HL-60/S4 treated with phorbol 12-myristate 13-acetate at 8.2 ng/mL for 4 days and 3 days (cell line): ENCODE data around the gene PDE11A.

ENCODE experiments used
- in situ Hi-C: fragments of 300-500 bp; cut with MboI; formaldehyde crosslinking; loops from 2 replicates; pipeline ENCODE4 v1.15.0; 2022; ENCODE audit warnings: low sequenced_read_pairs

PDE11A gene

DNA sequence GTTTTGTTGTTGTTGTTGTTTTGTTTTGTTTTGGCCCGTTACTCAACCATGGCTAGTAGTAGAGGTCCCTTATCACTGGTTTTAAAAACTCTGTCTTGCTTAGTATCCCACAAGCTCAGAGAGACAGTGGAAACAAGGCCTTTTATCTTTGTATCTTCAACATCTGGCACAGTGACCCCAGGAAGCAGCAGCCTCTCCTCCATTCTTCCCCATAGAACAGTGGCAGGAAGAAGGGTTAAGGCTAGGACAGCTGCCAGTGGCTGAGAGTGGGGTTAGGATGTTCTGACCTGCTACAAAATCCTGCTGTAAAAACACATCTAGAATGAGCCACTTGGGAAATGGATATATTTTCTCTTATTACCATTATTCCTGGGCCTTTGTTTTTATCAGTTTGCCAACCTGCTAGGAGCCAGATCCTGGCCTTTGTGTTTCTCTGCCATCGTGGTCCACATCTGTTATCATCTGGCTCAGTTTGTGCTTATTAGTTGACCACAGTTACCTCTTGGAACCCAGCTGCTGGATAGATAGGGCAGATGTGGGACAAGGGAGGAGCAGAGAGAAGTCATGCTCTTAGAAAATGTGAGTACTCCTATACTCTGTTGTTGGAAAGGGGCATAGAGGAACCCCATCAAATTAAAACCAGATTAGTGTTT is 433.2 kb downstream of the PDE11A start:
- in situ Hi-C loops, result no loop called here

DNA sequence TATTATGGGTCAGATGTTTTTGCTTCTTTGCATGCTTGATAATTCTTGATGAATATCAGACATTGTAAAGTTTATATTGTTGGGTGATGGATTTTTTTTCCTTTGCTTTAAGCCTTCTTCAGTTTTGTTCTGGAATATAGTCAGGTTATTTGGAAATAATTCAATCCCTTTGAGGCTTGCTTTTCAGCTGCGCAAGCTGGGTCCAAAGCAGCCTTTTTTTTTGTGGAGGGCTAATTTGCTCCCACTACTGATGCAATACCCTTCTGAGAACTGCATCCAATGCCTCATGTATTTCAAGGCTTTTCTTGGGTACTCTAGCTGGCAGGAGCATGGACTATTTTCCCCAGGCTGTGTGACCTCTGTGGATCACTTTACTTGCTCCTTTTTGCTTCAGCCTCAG is 434.1 kb downstream of the PDE11A start:
- in situ Hi-C loops, result no loop called here

DNA sequence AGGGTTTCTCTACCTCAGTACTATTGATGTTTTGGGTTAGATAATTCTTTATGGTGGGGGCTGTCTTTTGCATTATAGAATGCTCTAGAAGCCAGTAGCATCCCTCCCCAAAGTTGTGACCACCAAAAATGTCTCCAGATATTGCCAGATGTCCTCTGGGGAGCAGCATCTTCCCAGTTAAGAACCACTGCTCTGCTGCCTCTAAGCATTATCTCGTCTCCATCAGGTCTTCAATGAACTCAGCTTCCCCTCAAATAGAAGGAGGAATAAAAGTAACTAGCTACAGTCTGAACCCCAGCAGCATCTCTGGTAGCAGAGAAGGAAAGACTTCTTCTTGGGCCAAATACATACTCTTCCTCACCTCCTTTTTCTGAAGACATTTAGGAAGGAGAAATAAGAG is 435.9 kb downstream of the PDE11A start:
- in situ Hi-C loops, result no loop called here

DNA sequence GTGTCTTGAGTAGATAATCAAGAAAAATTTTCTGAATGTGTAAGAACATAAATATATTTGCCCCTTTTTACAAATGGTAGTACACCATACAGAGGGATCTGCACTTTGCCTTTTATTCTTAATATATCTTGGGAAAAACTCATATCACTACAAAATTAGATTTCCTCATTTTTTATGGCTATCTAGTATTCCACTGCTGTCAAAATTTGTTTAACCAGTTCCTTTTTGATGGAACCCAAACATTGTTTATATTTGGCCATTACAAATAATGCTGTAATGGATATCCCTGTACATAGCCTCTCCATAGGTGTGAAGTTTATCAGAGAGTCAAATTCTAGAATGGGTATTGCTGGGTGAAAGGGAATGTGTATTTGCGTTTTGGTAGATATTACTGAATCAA is 436.9 kb downstream of the PDE11A start:
- in situ Hi-C loops, result no loop called here

DNA sequence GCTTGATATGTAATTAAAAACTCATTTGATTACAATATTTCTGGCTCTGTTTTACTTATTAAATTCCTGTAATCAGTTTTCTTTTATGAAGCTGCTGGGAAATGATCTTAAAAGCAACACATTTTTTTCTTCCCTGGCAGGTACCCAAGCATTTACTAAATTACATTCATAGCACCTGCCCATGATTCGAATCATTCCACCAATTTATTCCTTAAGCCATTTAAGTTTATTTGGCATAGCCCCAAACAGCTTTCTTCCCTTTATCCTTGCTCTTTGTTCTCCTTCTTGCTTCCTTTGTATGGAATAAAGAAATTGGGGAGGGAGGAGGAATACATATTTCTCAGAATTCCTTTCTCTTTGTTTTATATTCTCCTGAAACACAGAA is 438.7 kb downstream of the PDE11A start:
- in situ Hi-C loops, result no loop called here

DNA sequence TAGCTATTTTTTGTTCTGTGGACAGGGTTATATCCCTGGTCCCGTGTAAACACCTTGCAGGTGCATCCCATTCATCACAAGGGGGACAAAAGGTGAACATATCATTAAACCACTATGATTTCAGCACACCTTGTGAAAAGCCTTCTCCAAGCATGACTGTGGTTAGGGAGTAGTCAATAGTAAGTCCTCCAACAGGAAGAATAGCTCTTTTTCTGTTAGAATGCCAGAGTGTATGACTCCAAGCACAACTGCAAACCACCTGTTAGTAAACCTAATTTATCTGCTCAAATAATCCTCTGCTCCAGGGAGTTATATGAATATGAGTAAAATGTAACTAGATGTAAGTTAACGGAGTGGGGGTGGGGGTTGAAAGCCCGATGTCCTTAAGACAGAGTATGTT is 439.5 kb downstream of the PDE11A start:
- in situ Hi-C loops, result no loop called here

DNA sequence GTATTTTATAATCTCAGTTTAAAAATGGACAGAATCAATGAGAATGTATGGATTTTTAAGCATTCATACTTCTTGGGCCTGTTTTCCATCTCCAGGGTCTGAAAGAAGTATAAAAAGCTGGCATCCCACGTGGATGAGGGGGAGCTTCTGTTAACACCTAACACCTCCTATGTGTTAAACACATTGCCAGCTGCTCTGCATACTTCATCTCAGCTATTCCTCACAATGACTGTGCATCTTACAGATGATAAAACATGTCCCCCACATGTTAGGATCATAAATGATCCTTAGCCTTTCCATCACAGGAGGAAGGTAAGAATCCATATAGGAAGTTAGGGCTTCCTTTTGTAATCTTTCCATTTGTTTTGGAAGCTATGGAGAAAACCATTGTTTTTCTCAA is 440.9 kb downstream of the PDE11A start:
- in situ Hi-C loops, result no loop called here

DNA sequence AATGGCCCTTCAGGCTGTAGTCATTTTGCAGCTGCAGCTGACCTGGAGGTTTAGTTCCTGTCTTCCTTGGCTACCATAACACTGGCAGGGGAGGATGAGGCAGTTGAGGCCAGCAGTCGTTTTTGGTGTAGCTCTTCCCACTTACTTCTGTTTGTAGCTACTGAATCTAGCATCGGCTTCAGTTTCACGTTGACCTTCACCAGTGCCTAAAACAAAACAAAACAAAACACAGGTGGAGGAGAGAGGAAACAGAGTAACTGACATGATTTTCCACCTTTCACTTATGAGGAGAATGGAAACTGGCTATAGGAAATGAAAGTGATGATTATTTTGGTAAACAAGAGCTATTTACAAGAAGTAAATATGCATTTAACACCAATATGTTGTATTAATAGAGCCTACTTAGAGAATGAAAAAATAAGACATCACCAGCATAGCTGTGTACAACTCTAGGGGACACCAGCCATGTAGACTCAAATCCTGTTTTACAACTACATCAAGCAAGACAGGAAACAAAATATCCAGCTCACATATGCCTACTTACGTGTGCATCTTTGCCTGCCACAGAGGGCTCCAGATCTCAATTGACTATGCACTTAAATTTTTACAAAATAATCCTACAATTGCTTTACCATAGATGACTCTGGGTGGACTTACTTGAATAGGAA is 443.1 kb downstream of the PDE11A start:
- in situ Hi-C loops, result no loop called here

DNA sequence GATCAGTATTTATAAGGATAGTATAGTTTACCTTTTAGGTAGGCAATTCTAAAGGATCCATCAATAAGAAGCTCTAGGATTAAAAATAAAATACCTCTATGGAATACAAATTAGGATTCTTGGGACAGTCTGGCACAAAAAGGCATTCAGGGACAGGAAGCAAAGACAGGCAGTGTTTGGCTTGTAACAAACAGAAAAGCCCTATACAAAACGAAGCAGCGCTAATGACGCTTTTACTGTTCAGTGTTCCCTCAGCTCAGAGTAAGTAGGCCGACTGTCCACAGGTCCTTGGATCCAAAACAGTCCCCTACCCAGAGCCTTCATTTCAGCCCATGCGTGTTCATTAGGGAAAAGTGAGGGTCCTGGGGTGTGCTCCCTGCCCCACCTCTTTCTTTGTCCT is 443.7 kb downstream of the PDE11A start:
- in situ Hi-C loops, result no loop called here

DNA sequence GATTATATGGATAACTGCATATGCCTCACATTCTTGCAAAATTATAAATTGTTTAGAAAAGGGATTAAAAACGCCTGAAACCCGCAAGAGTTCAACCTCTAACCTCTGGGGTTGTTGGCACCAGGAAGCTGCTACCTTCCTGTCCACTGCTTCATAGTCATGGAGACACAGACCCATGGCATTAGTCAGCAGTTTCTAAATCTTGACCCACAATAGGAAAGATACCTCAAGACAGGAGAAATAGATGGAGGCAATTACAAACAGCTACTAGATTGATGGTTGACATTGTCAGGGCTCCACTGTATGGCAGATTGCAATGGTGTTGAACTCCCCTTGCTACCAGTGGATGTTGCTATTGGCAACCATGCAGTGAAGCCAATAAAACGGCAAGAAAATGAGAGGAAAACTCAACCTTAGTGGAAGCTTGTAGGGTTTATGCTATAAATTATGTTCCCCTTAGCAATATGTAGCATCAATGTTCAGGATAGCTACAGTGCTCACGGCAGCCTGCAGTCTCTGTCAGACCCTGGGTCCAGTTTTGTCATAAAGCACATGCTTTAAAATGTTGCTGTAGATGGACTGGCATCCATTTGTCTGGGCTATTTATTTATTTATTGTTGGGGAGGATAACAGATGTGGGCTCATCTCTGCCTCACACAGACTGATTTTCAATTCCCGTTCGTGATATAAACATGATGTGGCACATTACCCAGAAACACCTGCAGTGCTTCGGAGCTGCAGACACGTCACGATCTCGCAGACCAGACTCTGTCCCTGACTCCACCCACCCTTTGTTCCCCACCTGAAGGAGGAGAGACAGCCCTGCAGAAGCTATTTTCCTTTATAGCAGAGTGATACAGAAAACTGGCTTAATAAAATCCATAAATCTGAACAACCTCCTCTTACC is 446.6 kb downstream of the PDE11A start:
- in situ Hi-C loops, result no loop called here

DNA sequence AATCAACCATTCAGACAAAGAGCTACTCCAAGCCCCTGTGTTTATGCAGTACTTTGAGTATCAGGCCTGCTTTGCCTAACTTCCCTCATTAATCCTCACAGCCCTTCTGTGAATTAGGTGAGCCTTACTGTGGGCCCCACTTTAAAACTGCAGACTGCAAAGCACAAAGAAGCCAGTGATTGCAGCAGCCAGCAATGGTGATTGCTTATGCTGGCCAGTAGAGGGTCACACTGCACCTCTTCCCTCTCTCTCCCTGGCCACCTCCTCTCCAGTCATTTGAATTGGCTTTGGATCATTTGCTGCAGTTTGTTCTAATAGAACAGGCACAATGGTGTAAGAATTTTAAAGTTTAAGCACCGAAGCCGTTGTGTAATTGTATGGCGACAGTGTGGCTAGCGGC is 450.1 kb downstream of the PDE11A start:
- in situ Hi-C loops, result no loop called here

DNA sequence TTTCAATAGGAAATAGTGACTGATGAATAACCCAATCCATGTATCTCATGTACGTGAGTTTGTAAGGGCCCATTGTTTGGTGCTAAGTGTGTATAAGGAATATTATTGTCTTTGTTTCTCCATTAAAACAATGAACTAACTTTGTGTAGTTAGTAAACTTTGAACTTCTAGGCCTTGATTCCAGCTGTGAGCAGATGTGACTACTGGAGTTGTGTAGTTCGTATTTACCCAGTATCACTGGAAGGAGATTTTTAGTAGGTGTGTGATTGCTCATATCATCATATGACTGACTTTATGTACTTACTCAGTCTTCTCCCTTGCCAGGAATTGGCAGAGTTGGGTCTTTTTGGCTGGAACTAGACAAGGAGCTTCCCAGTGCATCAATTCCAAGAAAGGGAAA is 452.6 kb downstream of the PDE11A start:
- in situ Hi-C loops, result no loop called here

DNA sequence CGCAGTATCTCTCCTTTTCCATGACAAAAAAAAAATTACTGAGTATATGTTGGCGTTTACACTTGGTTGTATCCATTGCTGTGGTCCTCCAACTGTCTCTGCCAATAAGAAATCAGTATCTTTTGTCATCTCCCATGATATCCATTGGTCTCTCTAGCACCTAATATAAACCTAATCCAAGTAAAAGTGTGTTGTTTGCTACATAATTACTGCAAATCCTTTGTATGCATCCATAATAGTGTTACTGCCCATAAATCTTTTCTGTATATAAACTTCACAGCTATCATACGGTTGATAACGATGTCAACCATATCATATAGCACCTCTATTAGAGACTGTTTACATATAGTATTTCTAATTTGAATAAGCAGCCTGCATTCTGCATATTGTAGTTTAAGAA is 453.1 kb downstream of the PDE11A start:
- in situ Hi-C loops, result no loop called here

DNA sequence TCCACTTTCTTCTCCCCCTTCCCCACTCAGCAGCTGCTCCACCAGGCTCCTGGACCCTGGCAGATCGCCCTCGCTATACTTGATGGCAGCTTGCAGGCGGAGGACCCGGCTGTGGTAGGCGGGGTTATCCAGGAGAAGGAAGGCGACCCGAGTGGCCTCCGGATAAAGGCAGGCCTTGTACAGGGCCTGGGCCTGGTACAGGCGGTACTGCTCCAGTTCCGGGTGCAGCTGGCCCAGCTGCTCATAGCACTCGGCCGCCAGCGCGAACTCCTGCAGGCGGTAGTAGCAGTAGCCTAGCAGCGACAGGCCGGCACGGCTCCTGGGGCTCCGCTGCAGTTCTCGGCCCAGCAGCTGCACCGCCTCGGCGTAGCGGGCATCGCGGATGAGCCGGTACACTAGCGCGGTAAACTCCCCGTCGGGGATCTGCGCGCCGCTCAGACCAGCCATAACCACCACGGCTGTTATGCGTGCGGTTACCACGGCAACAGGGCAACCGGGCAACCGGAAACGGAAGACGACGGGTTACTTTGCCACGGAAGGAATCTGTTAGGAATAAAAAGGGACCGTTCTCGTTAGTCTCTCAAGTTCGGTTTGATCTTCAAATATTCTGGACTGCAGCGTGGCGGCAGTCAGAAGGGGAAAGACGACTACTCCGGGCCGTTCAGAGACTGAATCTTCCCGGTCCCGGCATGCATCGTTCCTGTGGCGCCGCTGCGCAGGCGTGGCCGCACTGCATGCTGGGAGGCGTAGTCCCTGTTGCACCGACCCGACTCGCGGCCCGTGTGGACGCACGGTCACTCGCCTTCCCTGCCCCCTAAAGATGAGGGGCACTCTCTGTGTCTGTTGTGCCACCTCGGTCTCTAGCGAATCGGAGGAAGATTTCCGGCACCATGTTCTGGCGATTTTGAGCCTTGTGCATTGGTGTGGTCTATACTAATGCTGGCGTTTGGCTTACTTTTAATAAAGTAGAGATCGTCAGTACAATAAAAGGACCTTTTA is 454.0 kb downstream of the PDE11A start:
- in situ Hi-C loops, result no loop called here

DNA sequence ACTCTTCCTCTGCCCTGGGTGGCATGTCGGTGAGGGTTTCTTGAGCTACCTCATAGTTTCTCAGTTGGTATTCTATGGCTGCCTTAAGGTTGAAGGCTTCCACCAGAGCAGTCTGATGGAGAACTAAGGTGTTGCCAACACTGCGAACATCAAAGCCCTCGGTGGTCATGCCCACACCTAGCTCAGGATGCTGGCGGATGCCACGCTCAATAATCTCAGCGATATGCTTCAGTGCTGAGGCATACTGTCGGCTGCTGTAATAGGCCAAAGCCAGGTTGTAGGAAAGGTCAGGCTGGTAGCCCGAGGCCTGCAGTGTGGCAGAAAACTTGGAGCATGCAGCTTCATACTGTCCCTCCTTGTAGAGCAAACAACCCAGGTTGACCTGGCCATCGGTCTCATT is 454.7 kb downstream of the PDE11A start:
- in situ Hi-C loops, result no loop called here

DNA sequence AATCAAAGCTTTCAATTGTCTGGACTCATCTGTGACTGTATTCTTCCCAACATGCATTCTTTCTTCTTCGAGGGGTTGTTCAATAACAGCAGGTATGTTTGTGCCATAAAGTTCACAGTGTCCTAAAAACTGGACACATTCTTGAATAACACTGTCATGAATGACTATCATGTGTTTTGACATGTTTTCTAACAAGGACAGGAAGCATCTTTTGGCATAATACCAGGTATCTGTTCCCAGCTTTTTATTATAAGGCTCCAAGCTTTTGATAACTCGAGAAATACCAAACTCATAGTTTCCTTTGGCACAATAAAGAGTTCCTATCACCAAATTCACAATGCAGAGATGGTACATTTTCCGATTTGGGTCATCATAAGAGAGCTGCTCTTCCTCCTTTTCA is 455.8 kb downstream of the PDE11A start:
- in situ Hi-C loops, result no loop called here

DNA sequence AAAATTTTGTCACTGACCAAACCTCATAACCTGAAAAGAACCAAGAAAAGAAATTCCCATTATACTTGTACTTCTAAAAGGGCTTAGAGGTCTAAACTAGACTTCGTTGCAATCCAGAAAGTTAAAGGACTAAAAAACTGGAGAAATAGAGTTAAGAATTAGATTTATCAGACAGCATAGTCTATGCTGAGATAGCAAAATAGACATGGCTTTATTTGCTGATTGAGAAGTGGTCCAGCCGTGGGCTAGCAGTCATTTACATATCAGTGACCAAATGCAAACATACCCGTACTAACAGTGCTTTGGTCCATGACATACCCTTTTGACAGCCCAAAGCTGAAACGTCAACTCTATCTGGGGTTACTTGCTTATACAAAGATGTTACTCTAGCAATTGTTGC is 456.5 kb downstream of the PDE11A start:
- in situ Hi-C loops, result no loop called here

DNA sequence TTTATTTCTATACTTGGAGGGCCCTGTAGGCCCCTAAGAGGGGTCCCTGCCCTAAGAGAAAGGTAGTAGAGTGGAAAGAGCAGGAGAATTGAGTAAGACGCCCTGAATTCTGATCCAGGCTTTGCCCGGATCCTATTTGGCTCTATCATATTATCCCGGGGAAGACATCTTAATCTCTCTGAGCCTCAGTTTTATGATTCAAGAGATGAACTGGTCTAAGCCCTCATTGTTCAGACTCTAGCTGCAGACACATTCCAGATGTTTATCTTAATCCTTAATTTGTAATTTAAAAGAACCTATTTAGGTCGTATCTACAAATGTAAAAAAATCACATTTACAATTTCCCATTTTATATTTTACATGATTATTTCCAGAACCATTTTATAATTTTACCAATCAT is 459.9 kb downstream of the PDE11A start:
- in situ Hi-C loops, result no loop called here

DNA sequence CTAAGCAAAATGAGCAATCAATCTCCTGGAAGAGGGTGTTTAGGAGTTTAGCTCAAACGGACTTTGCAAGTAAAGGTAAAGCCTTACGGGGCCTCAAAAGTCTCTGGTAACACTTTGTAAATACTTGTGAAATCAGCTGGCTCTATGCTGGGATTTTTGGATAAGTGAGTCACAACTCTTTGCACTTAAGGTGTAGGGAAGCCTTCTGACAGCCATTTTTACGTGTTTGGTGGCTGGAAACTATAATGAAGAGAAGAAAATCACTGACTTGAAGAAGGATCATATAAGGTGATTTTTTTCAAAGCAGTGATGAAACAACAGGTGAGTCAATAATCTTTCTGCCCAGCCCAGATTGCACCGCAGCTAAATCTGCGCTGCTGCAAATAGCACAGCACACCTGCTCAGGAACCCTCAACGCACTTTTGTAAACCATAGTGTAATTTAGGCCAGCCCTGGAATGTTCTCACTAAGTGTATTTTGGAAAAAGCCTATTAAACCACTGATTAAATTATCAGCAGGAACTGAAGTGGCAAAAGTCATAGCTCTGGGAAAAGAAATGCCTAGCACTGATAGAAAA is 461.2 kb downstream of the PDE11A start:
- in situ Hi-C loops, result no loop called here

DNA sequence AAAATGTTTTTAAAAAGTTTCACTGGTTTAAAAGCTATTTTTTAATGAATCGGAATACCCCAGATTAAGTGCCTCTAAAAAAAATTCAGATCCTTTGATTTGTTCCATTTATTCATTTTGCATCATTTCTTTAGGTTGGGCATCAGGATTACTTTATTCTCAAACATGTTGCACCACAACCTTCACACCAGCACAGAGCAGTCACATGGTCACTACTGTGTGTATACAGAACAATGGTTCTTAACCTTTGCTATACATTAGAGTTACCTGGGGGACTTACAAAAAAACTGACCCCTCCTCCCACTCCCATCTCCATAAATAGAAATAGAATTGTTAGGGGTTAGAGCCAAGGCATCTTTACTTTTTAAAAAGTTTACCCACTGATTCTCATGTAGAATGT is 461.8 kb downstream of the PDE11A start:
- in situ Hi-C loops, result no loop called here
